A549 (cell line): Measurements from ENCODE around the gene POLR3B. TPM values are rescaled to one million over a fixed set of nuclear protein-coding genes. Genes with fewer than 3 reads are reported as not detected.

Source experiments
- ATAC-seq, 2 experiments: fragments of 200-7000 bp in 1 of 2; fragments of >200 bp in 1 of 2; cut with Nextera tagmentation in 1 of 2; cut with Tn5 transposase in 1 of 2; 3 replicates each; pipeline versions ENCODE4 v1.8.0 to v1.9.1; 2018 to 2020; ENCODE audit warnings: mild to moderate bottlenecking in 1 of 2, moderate library complexity in 1 of 2
- CTCF ChIA-PET: fragments of 300-600 bp; sonication (Branson Sonifier 250); formaldehyde crosslinking; extraction: SDS; loops from one replicate; lab custom pipeline; 2021; ENCODE audit warnings: antibody characterized with exemption, inconsistent platforms; lab: Yijun Ruan, JAX
- POLR2A ChIA-PET: fragments of 350-600 bp; formaldehyde crosslinking; extraction: SDS; loops from one replicate; lab custom pipeline; 2021; ENCODE audit warnings: antibody characterized with exemption, inconsistent platforms; lab: Yijun Ruan, JAX
- DNase-seq, 2 experiments: peaks; one replicate each; pipeline versions ENCODE4 v3.0.0 to v3.0.0-alpha.2; 2011 to 2016; ENCODE audit warnings: low read depth in 1 of 2, low spot score in 1 of 2
- FAIRE-seq: peaks from 2 replicates; lab custom pipeline; 2011; peaks lifted over from hg19 to GRCh38; lab: Jason Lieb, UNC
- H3K27ac ChIP-seq, 2 experiments: fragments of >200 bp; sonication (Bioruptor Twin); formaldehyde crosslinking; 3 replicates each; pipeline ENCODE4 v1.5.1; 2016 to 2017
- H3K4me1 ChIP-seq: fragments of >200 bp; sonication (Bioruptor Twin); formaldehyde crosslinking; 3 replicates; pipeline ENCODE4 v1.6.1; 2016
- H3K4me2 ChIP-seq: fragments of >200 bp; sonication (Bioruptor Twin); formaldehyde crosslinking; 3 replicates; pipeline ENCODE4 v1.6.1; 2016
- H3K4me3 ChIP-seq: fragments of >200 bp; sonication (Bioruptor Twin); formaldehyde crosslinking; 3 replicates; pipeline ENCODE4 v1.5.1; 2016
- H3K9me3 ChIP-seq: fragments of >200 bp; sonication (Bioruptor Twin); formaldehyde crosslinking; 3 replicates; pipeline ENCODE4 v1.6.1; 2016
- ATOH8 ChIP-seq: fragments of 250-450 bp; sonication (Bioruptor Pico); IDR thresholded peaks from 2 replicates; pipeline ENCODE4 v1.5.0; 2020; ENCODE audit warnings: low read depth, mild to moderate bottlenecking, moderate library complexity
- BHLHE40 ChIP-seq: IDR thresholded peaks from 2 replicates; pipeline ENCODE4 v1.6.1; 2012; ENCODE audit warnings: low read depth, low read length, inconsistent platforms
- CBX2 ChIP-seq: fragments of 200-600 bp; sonication (generic); IDR thresholded peaks from 2 replicates; pipeline ENCODE4 v1.6.1; 2016; ENCODE audit warnings: low read depth, mild to moderate bottlenecking, borderline replicate concordance
- CBX8 ChIP-seq: fragments of 200-600 bp; sonication (generic); IDR thresholded peaks from 2 replicates; pipeline ENCODE4 v1.6.1; 2016
- CEBPB ChIP-seq, 2 experiments: fragments of >200 bp in 1 of 2; sonication (Bioruptor Twin) in 1 of 2; formaldehyde crosslinking in 1 of 2; IDR thresholded peaks; 2 replicates each; pipeline ENCODE4 v1.6.1; 2012 to 2016
- EHMT2 ChIP-seq: fragments of 200-600 bp; sonication (generic); IDR thresholded peaks from 2 replicates; pipeline ENCODE4 v1.6.1; 2016; ENCODE audit warnings: antibody characterized with exemption, low read depth, mild to moderate bottlenecking, moderate library complexity
- EP300 ChIP-seq, 2 experiments: fragments of >200 bp; sonication (Bioruptor Twin); formaldehyde crosslinking; IDR thresholded peaks; 2 replicates in 1 of 2; 3 replicates in 1 of 2; pipeline ENCODE4 v1.6.1; 2016 to 2017
- ESRRA ChIP-seq: fragments of 150-350 bp; IDR thresholded peaks from 2 replicates; pipeline ENCODE4 v1.6.1; 2014; ENCODE audit warnings: mild to moderate bottlenecking, low read length, borderline replicate concordance
- FOSB ChIP-seq: fragments of 250-450 bp; sonication (Bioruptor Pico); IDR thresholded peaks from 2 replicates; pipeline ENCODE4 v1.5.0; 2020; ENCODE audit warnings: mild to moderate bottlenecking, moderate library complexity
- GATA3 ChIP-seq: IDR thresholded peaks from 2 replicates; pipeline ENCODE4 v1.6.1; 2012; ENCODE audit warnings: borderline replicate concordance
- HMGXB4 ChIP-seq: fragments of 250-450 bp; sonication (Bioruptor Pico); IDR thresholded peaks from 2 replicates; pipeline ENCODE4 v1.5.0; 2021; ENCODE audit warnings: mild to moderate bottlenecking, moderate library complexity, borderline replicate concordance
- HOXA7 ChIP-seq: fragments of 250-450 bp; sonication (Bioruptor Pico); IDR thresholded peaks from 2 replicates; pipeline ENCODE4 v1.5.0; 2020; ENCODE audit warnings: mild to moderate bottlenecking, moderate library complexity
- JUN ChIP-seq, 2 experiments: fragments of >200 bp; sonication (Bioruptor Twin); formaldehyde crosslinking; IDR thresholded peaks; 2 replicates in 1 of 2; 3 replicates in 1 of 2; pipeline ENCODE4 v1.6.1; 2016 to 2017
- JUNB ChIP-seq: fragments of >200 bp; sonication (Bioruptor Twin); formaldehyde crosslinking; IDR thresholded peaks from 2 replicates; pipeline ENCODE4 v1.6.1; 2016
- KDM1A ChIP-seq: fragments of 200-600 bp; sonication (generic); IDR thresholded peaks from 2 replicates; pipeline ENCODE4 v1.6.1; 2016; ENCODE audit warnings: low read depth, mild to moderate bottlenecking
- MAZ ChIP-seq: fragments of 150-350 bp; IDR thresholded peaks from 2 replicates; pipeline ENCODE4 v1.6.1; 2014; ENCODE audit warnings: antibody characterized with exemption, low read depth, low read length, borderline replicate concordance
- NR3C1 ChIP-seq: fragments of >200 bp; sonication (Bioruptor Twin); formaldehyde crosslinking; IDR thresholded peaks from 3 replicates; pipeline ENCODE4 v1.6.1; 2017
- PHF8 ChIP-seq: fragments of 200-600 bp; sonication (generic); IDR thresholded peaks from 2 replicates; pipeline ENCODE4 v1.6.1; 2016; ENCODE audit warnings: low read depth, mild to moderate bottlenecking, antibody characterized with exemption, moderate library complexity, borderline replicate concordance
- POLR2A ChIP-seq: IDR thresholded peaks from 2 replicates; pipeline ENCODE4 v1.6.1; 2012; ENCODE audit warnings: mild to moderate bottlenecking, low read length
- RNF2 ChIP-seq: fragments of 200-600 bp; sonication (generic); IDR thresholded peaks from 2 replicates; pipeline ENCODE4 v1.6.1; 2016; ENCODE audit warnings: low read depth, mild to moderate bottlenecking, antibody characterized with exemption, moderate library complexity, borderline replicate concordance
- SMC3 ChIP-seq: fragments of >200 bp; sonication (Bioruptor Twin); formaldehyde crosslinking; IDR thresholded peaks from 3 replicates; pipeline ENCODE4 v1.6.1; 2018; ENCODE audit warnings: inconsistent platforms
- SREBF2 ChIP-seq: fragments of 450-650 bp; IDR thresholded peaks from 2 replicates; pipeline ENCODE4 v1.6.1; 2014; ENCODE audit warnings: mild to moderate bottlenecking, moderate library complexity
- TFCP2L1 ChIP-seq: fragments of 250-450 bp; sonication (Bioruptor Pico); IDR thresholded peaks from 2 replicates; pipeline ENCODE4 v1.5.0; 2021; ENCODE audit warnings: mild to moderate bottlenecking
- TP53 ChIP-seq: fragments of 250-450 bp; sonication (Bioruptor Pico); IDR thresholded peaks from 2 replicates; pipeline ENCODE4 v1.5.0; 2021; ENCODE audit warnings: mild to moderate bottlenecking, moderate library complexity
- ZFP36 ChIP-seq: fragments of 450-650 bp; IDR thresholded peaks from 2 replicates; pipeline ENCODE4 v1.6.1; 2014; ENCODE audit warnings: borderline replicate concordance; ENCODE audit not compliant: partially characterized antibody
- ZNF302 ChIP-seq: fragments of 250-450 bp; sonication (Bioruptor Pico); IDR thresholded peaks from 2 replicates; pipeline ENCODE4 v1.9.0; 2021; ENCODE audit warnings: inconsistent platforms, mild to moderate bottlenecking, moderate library complexity
- ZSCAN20 ChIP-seq: fragments of 250-450 bp; sonication (Bioruptor Pico); IDR thresholded peaks from 2 replicates; pipeline ENCODE4 v1.8.0; 2022; ENCODE audit warnings: mild to moderate bottlenecking, moderate library complexity
- WGBS: methylation state at CpG from one replicate; pipeline ENCODE4 v1.1.6; 2017; ENCODE audit errors: missing lambda C conversion rate; 5-methylcytosine and 5-hydroxymethylcytosine counted together
- polyA plus RNA-seq, 4 experiments: library from polyadenylated mRNA; depleted of rRNA in 3 of 4; stranded (reverse); fragments of >200 nt; fragmentation: RNase III in 1 of 4; extraction: RNeasy Plus Mini Kit Qiagen cat#74134 plus additional on column Dnase treatment in 1 of 4; gene quantifications; 2 replicates in 3 of 4; 3 replicates in 1 of 4; pipeline ENCODE4 v1.2.3, GENCODE V29; 2011 to 2017

POLR3B gene
- polyA plus RNA-seq, 2 of the 4 experiments (the other 2 are of a cell fraction): 5.4 to 10.7 TPM

DNA sequence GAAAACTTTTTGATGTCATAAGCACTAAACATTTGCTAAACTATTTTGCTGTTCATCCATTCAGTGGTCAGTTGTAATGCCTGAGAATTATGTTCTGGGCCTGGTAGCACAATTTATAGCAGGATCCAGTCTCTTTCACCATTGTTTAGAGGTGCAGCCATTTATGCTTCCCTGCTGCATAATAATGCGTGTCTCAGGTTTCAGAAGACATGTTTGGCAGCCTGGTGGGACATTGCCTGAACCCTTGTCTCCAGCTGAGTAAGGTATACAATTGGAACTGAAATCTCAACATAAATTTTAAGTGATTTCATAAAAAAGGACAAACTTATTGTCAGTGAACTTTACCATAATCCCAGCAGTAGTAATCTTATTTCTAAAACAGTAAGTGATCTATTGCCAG lies 94.8 kb downstream of the POLR3B start:
- DNase-seq: no peak
- peaks cover 9% of the 10 kb centered on the region for H3K4me1 ChIP-seq
- H3K9me3 ChIP-seq: no peaks in the 10 kb centered on the region
- WGBS: 94% methylated on average over 1 of the region's 1 CpG
- no peak for FAIRE-seq
- ChIA-PET POLR2A (no interaction called here), CTCF (interaction anchor here (1.3 kb wide), 1 partner anchor 390 kb away, joined by 3 read pairs; no protein-coding TSS in a partner anchor)
- no peak overlapping the region for H3K4me3 ChIP-seq
- ATAC-seq: no peak
- no peak overlapping the region for H3K27ac ChIP-seq
- TF ChIP-seq HOXA7 (no peak), POLR2A (no peak), HMGXB4 (CRISPR knock-in tag) (no peak), ESRRA (no peak), FOSB (CRISPR knock-in tag) (no peak), JUNB (no peak), KDM1A (no peak), CBX8 (no peak), JUN (IDR thresholded peaks at IDR 0.05) (no peak), NR3C1 (no peak), EP300 (IDR thresholded peaks at IDR 0.05) (no peak), CEBPB (IDR thresholded peaks at IDR 0.05) (no peak), TFCP2L1 (no peak), SREBF2 (no peak), PHF8 (no peak), TP53 (CRISPR knock-in tag) (no peak), BHLHE40 (no peak), ZNF302 (CRISPR knock-in tag) (no peak), CBX2 (no peak), EHMT2 (no peak)
- H3K4me2 ChIP-seq: no peak overlapping the region

GRCh38 chr12:106455111-106455510 lies 97.6 kb downstream of the POLR3B start:
- Histone ChIP-seq H3K4me1 (peaks cover 9% of the 10 kb centered on the region), H3K9me3 (no peaks in the 10 kb centered on the region), H3K4me2 (no peak overlapping the region), H3K4me3 (no peak overlapping the region), H3K27ac (no peak overlapping the region)
- ATAC-seq (no peak), DNase-seq (no peak), FAIRE-seq (no peak)
- WGBS: 77% methylated on average over 6 of the region's 6 CpGs
- ChIA-PET CTCF (no interaction called here), POLR2A (no interaction called here)
- no peak for TF ChIP-seq ZFP36
- TF ChIP-seq ATOH8 (CRISPR knock-in tag): no peak
- TF ChIP-seq ZSCAN20 (CRISPR knock-in tag): no peak
- TF ChIP-seq CBX8: no peak

- no peaks in the 10 kb centered on the region for H3K9me3 ChIP-seq
- WGBS: 92% methylated on average over 6 of the region's 6 CpGs
- FAIRE-seq (no peak), DNase-seq (no peak), ATAC-seq (no peak)
- H3K4me1 ChIP-seq: no peaks in the 10 kb centered on the region
- no peak overlapping the region for H3K27ac ChIP-seq
- no peak overlapping the region for H3K4me2 ChIP-seq
- ChIA-PET CTCF (interaction anchor here (0.7 to 1.7 kb wide), 2 partner anchors 13 to 383 kb away, joined by 3 to 5 read pairs; no protein-coding TSS in a partner anchor), POLR2A (no interaction called here)
- TF ChIP-seq CBX2: no peak
- no peak for TF ChIP-seq POLR2A
- TF ChIP-seq ATOH8 (CRISPR knock-in tag): no peak
- TF ChIP-seq MAZ: no peak
- TF ChIP-seq GATA3: no peak
- no peak for TF ChIP-seq KDM1A
- no peak for TF ChIP-seq ZFP36
- TF ChIP-seq SMC3: no peak
- no peak for TF ChIP-seq RNF2
- no peak overlapping the region for H3K4me3 ChIP-seq
Observed at GRCh38 chr12:106459124-106459523, 101.6 kb downstream of the POLR3B start.
